GM12891 (cell line): Measurements from ENCODE around the gene FAM3D.

Experiments
- POLR2AphosphoS5 ChIP-seq: IDR thresholded peaks from 2 replicates; pipeline ENCODE4 v1.6.1; 2011; ENCODE audit warnings: low read depth, low read length, control low read depth
- TAF1 ChIP-seq: IDR thresholded peaks from 2 replicates; pipeline ENCODE4 v1.6.1; 2011; ENCODE audit warnings: low read depth, low read length, control low read depth

DNA sequence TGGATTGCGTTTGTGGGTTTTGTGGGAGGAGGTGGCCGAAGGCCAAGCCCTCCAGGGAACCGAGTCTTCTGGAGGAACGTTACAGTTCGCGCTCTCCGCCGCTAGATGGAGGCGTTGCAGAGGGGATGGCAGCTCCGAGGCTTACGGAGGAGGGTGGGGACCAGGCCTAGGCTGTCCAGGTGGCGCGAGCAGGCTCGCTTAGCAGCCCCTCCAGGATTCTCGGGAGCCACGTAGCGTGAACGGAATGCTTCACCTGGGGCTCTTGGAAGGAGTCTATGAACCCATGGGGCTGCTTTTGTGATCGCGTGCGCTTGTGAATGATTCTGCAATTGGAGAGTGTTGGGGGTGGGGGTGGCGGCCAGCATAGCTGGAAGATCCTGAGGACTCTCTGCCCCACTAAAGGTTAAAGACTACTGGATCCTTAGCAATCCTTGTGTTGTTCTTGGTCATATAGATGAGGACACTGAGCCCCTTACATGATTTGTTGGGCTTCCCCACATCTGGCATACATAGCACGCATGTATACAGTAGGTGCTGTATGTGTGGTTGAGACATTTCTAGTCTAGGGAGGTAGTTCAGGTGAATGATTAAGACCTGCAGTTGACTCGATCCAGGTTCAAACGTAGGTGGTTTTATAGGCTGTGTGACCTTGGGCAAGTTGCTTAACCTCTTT lies 25.7 kb downstream of the FAM3D start:
- TF ChIP-seq TAF1 (no peak), POLR2AphosphoS5 (no peak)
